ENCODE measurements around the gene MAST4. TPM values are rescaled to one million over a fixed set of nuclear protein-coding genes. Genes with fewer than 3 reads are reported as not detected.

MAST4 gene
- total and polyA plus RNA-seq, 2 of the 13 experiments (the other 11 are each of a cell fraction or from before 2014, with no cell fraction given) = 3.4 to 3.7 TPM

- BruUV-seq (replicated peaks) = no TSS peak
- POLR2A ChIA-PET = no interaction called here
These were observed 356.0 kb downstream of the MAST4 start for GRCh38 chr5:66952153-66952552.

More at GRCh38 chr5:66952153-66952552, 356.0 kb downstream of the MAST4 start:
- Histone ChIP-seq H4K20me1 (ENCODE audit: insufficient read depth, low read length) (no peaks in the 10 kb centered on the region), H3K27ac (ENCODE audit: extremely low read length, insufficient read depth, low read length) (no peak overlapping the region), H3K4me3 (replicated peaks in 1 of 3; ENCODE audit: insufficient read depth in 1 of 3, low read depth in 2 of 3, low read length in 3 of 3) (no peak overlapping the region), H3K4me1 (ENCODE audit: insufficient read depth, low read length) (no peaks in the 10 kb centered on the region), H2AFZ (ENCODE audit: low read length) (no peak overlapping the region), H3K79me2 (ENCODE audit: insufficient read depth, low read length) (no peaks in the 10 kb centered on the region), H3K36me3 (replicated peaks in 1 of 2; ENCODE audit: control insufficient read depth in 1 of 2, insufficient read depth in 2 of 2, low read length in 2 of 2) (no peaks in the 10 kb centered on the region), H3K4me2 (ENCODE audit: low read depth, low read length) (no peak overlapping the region), H3K9me3 (ENCODE audit: low read length) (no peaks in the 10 kb centered on the region), H3K27me3 (ENCODE audit: control insufficient read depth in 1 of 2, insufficient read depth in 2 of 2, low read length in 2 of 2) (peaks cover 1 to 9% of the 10 kb centered on the region in 2 experiments; a peak in 2 of 5 replicates), H3K9ac (ENCODE audit: insufficient read depth, low read depth, low read length) (no peak overlapping the region)
- 20% methylated on average over 1 of the region's 1 CpG for WGBS (ENCODE audit: low lambda C conversion rate)
- CTCF ChIA-PET (ENCODE audit: low intra/inter-chr PET ratio, low total read pairs) = no interaction called here
- no peak for DNase-seq (ENCODE audit: low spot score)
- no peak for ATAC-seq
- in situ Hi-C loops (cut with HindIII; ENCODE audit: extremely low pct_ligation_motif_present, low pct_unique_long_range_greater_than_20kb) = no loop called here
- intact Hi-C loops (cut with micrococcal nuclease; ENCODE audit: unreplicated experiment) = no loop called here
- FAIRE-seq = no peak
- no peak for TF ChIP-seq ZNF264 (CRISPR knock-in tag; IDR thresholded peaks at IDR 0.05)
- TF ChIP-seq NFKB2 (CRISPR knock-in tag; IDR thresholded peaks at IDR 0.05; ENCODE audit: borderline replicate concordance) = no peak
- TF ChIP-seq CREB3 (CRISPR knock-in tag; IDR thresholded peaks at IDR 0.05) = no peak
- TF ChIP-seq SALL2 (CRISPR knock-in tag; IDR thresholded peaks at IDR 0.05) = no peak
- TF ChIP-seq ZNF138 (CRISPR knock-in tag; IDR thresholded peaks at IDR 0.05; ENCODE audit: low read depth) = no peak
- TF ChIP-seq HOXA9 (CRISPR knock-in tag; IDR thresholded peaks at IDR 0.05; ENCODE audit: borderline replicate concordance) = no peak
- no peak for TF ChIP-seq ZNF296 (CRISPR knock-in tag; conservative IDR thresholded peaks at IDR 0.05)
- no peak for TF ChIP-seq RFXAP (CRISPR knock-in tag; IDR thresholded peaks at IDR 0.05; ENCODE audit: borderline replicate concordance)
- TF ChIP-seq ZNF12 (CRISPR knock-in tag; IDR thresholded peaks at IDR 0.05) = no peak
- TF ChIP-seq, protein P1, sequence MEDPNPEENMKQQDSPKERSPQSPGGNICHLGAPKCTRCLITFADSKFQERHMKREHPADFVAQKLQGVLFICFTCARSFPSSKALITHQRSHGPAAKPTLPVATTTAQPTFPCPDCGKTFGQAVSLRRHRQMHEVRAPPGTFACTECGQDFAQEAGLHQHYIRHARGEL (CRISPR knock-in tag; IDR thresholded peaks at IDR 0.05) = no peak
- no peak for TF ChIP-seq MYPOP (CRISPR knock-in tag; IDR thresholded peaks at IDR 0.05)
- TF ChIP-seq ZNF589 (CRISPR knock-in tag; conservative IDR thresholded peaks at IDR 0.05) = no peak
- no peak for TF ChIP-seq AGO2 (optimal IDR thresholded peaks at IDR 0.05; ENCODE audit: low read depth, low read length)
- TF ChIP-seq IKZF5 (CRISPR knock-in tag; IDR thresholded peaks at IDR 0.05) = no peak

Data from HepG2 (cell line).